DND-41 (cell line): ENCODE results near the gene CYRIA.

Experiments
- ATAC-seq: fragments of 200-7000 bp; cut with Tn5 transposase; 3 replicates; pipeline ENCODE4 v1.9.1; 2021; ENCODE audit warnings: low read depth; ENCODE audit not compliant: insufficient read depth
- DNase-seq: peaks from one replicate; pipeline ENCODE4 v3.0.0-alpha.2; 2020
- H2AFZ ChIP-seq: 2 replicates; pipeline ENCODE4 v1.6.0; 2012; ENCODE audit warnings: low read depth, low read length
- H3K27ac ChIP-seq: 2 replicates; pipeline ENCODE4 v1.5.1; 2012; ENCODE audit warnings: low read length, inconsistent platforms
- H3K27me3 ChIP-seq: fragments of 200-600 bp; sonication (generic); 2 replicates; pipeline ENCODE4 v1.6.0; 2012; ENCODE audit warnings: low read length, mild to moderate bottlenecking, inconsistent platforms; ENCODE audit not compliant: insufficient read depth, poor library complexity
- H3K36me3 ChIP-seq: 2 replicates; pipeline ENCODE4 v1.5.1; 2012; ENCODE audit warnings: low read length, inconsistent platforms; ENCODE audit not compliant: insufficient read depth
- H3K4me1 ChIP-seq: 2 replicates; pipeline ENCODE4 v1.5.1; 2012; ENCODE audit warnings: mild to moderate bottlenecking, low read length; ENCODE audit not compliant: insufficient read depth
- H3K4me2 ChIP-seq: 2 replicates; pipeline ENCODE4 v1.6.0; 2012; ENCODE audit warnings: mild to moderate bottlenecking, moderate library complexity, low read length, inconsistent platforms; ENCODE audit not compliant: insufficient read depth
- H3K4me3 ChIP-seq, 2 experiments: fragments of 200-600 bp in 1 of 2; shearing (Covaris generic) in 1 of 2; 2 replicates each; pipeline ENCODE4 v1.5.1; 2012 to 2016; ENCODE audit warnings: inconsistent platforms in 2 of 2, low read length in 2 of 2, mild to moderate bottlenecking in 2 of 2, low read depth in 1 of 2, moderate library complexity in 1 of 2
- H3K79me2 ChIP-seq: 2 replicates; pipeline ENCODE4 v1.6.0; 2012; ENCODE audit warnings: low read length, inconsistent platforms; ENCODE audit not compliant: insufficient read depth
- H3K9ac ChIP-seq: 2 replicates; pipeline ENCODE4 v1.6.0; 2012; ENCODE audit warnings: low read depth, mild to moderate bottlenecking, inconsistent platforms, low read length, moderate library complexity
- H3K9me3 ChIP-seq: 2 replicates; pipeline ENCODE4 v1.5.1; 2012; ENCODE audit warnings: low read length, moderate library complexity, mild to moderate bottlenecking, inconsistent platforms; ENCODE audit not compliant: insufficient read depth, severe bottlenecking
- H4K20me1 ChIP-seq: 2 replicates; pipeline ENCODE4 v1.6.0; 2012; ENCODE audit warnings: low read length; ENCODE audit not compliant: insufficient read depth
- EZH2 ChIP-seq: IDR thresholded peaks from 3 replicates; pipeline ENCODE4 v1.6.1; 2012; ENCODE audit warnings: borderline replicate concordance, low read depth, mild to moderate bottlenecking, moderate library complexity, low read length, inconsistent platforms; ENCODE audit not compliant: severe bottlenecking
- TF ChIP-seq, protein P1 (sequence below): IDR thresholded peaks from 2 replicates; pipeline ENCODE4 v1.5.1; 2012; ENCODE audit warnings: borderline replicate concordance, low read length, moderate library complexity, mild to moderate bottlenecking; ENCODE audit not compliant: poor library complexity, severe bottlenecking; ENCODE audit errors: extremely low read depth

The CYRIA gene

DNA sequence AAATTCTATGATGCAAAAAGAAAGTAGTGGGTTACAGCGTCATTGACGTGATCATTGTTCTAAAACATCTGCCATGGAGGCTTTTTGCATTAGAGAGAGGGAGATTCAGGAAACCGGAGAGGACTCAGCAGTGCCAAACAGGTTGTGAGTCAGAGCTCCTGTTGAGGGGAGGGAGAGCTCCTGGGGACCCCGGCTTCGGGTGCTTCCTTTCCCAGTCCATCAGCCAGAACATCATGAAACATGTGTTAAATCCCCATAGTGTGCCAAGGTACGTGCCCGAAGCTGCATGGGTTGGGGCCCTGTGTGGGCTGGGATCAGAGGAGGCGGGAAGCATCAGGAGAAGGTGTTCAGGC, 791 bp upstream of the CYRIA start:
- Histone ChIP-seq H3K27me3 (peaks cover 24% of the 10 kb centered on the region), H3K79me2 (no peaks in the 10 kb centered on the region), H2AFZ (no peak overlapping the region), H3K4me1 (0 out of 2 replicates have a peak, but pooled peaks cover 4% of the 10 kb centered on the region), H3K27ac (no peak overlapping the region), H3K4me3 (no peak overlapping the region), H4K20me1 (no peaks in the 10 kb centered on the region), H3K9ac (no peak overlapping the region), H3K4me2 (no peak overlapping the region), H3K36me3 (no peaks in the 10 kb centered on the region), H3K9me3 (no peaks in the 10 kb centered on the region)
- TF ChIP-seq, protein P1, sequence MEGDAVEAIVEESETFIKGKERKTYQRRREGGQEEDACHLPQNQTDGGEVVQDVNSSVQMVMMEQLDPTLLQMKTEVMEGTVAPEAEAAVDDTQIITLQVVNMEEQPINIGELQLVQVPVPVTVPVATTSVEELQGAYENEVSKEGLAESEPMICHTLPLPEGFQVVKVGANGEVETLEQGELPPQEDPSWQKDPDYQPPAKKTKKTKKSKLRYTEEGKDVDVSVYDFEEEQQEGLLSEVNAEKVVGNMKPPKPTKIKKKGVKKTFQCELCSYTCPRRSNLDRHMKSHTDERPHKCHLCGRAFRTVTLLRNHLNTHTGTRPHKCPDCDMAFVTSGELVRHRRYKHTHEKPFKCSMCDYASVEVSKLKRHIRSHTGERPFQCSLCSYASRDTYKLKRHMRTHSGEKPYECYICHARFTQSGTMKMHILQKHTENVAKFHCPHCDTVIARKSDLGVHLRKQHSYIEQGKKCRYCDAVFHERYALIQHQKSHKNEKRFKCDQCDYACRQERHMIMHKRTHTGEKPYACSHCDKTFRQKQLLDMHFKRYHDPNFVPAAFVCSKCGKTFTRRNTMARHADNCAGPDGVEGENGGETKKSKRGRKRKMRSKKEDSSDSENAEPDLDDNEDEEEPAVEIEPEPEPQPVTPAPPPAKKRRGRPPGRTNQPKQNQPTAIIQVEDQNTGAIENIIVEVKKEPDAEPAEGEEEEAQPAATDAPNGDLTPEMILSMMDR, result no peak
- no peak for TF ChIP-seq EZH2
- no peak for DNase-seq
- no peak for ATAC-seq

DNA sequence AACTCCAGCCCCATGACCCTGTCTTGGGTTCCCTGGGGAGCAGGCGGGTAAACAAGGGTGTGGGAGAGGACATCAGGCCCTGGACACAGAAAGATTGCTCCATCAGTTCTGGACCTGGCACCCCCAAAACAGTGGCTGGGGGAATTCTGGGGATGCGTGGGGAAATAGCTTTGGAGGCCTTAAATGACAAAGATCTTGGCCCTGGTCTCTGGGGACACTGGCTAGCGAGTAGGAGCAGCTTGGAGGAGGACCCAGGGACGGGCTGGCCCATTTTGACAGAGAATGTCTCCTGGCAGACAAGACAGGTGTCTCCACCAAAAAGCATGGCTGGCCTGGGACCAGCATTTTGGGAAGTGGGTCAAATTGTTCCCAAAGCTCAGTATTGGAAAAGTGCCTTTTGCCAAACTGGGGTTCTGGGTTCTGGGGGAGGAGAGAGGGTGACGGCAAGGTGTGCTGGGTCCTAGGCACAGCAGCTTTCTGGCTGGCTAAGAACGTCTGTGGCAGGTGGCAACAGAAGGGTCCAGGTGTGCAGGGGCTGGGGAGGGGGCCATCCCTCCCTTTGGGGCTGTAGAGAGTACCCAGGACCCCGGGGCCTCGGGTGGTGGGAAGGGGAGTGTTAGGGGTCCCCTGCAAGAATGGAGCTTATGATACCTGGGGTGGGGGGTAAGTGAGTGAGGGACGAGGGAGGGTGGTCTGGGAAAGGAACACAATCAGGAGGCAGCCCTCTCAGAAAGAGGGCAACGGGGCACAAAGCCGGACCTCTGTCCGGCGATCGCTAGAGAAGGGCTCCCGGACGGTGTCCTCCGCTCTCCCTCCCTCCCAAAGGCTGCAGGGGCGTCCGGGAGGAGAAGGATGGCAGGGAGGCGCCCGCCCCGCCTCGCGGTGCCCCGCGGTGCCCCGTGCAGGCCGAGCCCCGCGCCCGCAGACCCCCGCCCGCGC, 556 bp downstream of the CYRIA start:
- Histone ChIP-seq H2AFZ (no peak overlapping the region), H3K9ac (no peak overlapping the region), H3K4me3 (no peak overlapping the region; a peak in 1 of 4 replicates), H3K79me2 (no peaks in the 10 kb centered on the region), H4K20me1 (no peaks in the 10 kb centered on the region), H3K27ac (no peak overlapping the region), H3K36me3 (no peaks in the 10 kb centered on the region), H3K27me3 (peaks cover 24% of the 10 kb centered on the region), H3K4me1 (0 out of 2 replicates have a peak, but pooled peaks cover 4% of the 10 kb centered on the region), H3K9me3 (no peaks in the 10 kb centered on the region), H3K4me2 (peak overlapping the region; percentile 57)
- no peak for DNase-seq
- TF ChIP-seq, protein P1, result no peak
- no peak for TF ChIP-seq EZH2
- 0 out of 3 replicates have a peak, but pooled peaks have one; percentile 8 for ATAC-seq

DNA sequence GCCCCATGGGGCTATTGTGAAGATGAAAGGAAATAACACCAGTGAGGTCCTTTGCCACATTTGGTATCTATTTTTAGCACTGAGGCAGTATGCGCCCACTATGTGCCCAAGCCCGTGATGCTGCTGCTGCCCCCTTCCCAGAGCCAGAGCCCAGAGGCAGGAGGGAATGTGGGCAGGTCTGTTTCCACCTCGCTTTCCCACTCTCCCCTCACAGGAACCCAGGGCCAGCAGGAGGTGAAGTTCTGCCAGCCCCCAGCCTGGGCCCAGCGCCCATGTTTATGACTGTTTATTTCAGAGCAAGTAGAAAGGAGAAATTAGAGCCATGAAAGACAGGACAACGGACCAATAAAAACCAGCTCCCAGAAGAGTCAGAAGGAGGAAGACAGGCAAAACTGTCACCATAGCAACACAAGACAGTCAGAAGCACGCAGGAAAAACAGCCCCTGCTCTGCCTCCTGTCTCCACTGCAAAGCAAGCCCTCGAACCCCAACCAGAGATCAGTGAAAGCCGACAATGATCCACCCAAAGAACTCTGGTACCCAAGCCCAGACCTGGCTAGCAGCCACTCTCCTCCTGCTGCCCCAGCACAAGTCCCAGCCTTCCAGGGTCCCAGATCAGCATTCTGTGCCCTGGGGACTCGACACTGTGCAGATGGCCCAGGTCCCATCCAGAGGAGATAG, 1.4 kb downstream of the CYRIA start:
- Histone ChIP-seq H3K79me2 (no peaks in the 10 kb centered on the region), H3K4me1 (0 out of 2 replicates have a peak, but pooled peaks cover 4% of the 10 kb centered on the region), H3K27ac (no peak overlapping the region), H2AFZ (no peak overlapping the region), H3K36me3 (no peaks in the 10 kb centered on the region), H3K9ac (no peak overlapping the region), H3K4me2 (no peak overlapping the region), H3K9me3 (no peaks in the 10 kb centered on the region), H3K27me3 (peaks cover 24% of the 10 kb centered on the region), H4K20me1 (no peaks in the 10 kb centered on the region), H3K4me3 (no peak overlapping the region)
- TF ChIP-seq, protein P1, result no peak
- ATAC-seq, result no peak
- no peak for DNase-seq
